ENCODE results near the gene NUDCD3.

Gene NUDCD3

GRCh38 chr7:44518761-44519160 is 28.3 kb upstream of the NUDCD3 start:
- in situ Hi-C loops (cut with MboI; ENCODE audit: low pct_unique_long_range_greater_than_20kb, low sequenced_read_pairs, unreplicated experiment), result no loop called here
- DNase-seq (ENCODE audit: low spot score), result no peak
- no peak for TF ChIP-seq CTCF (IDR thresholded peaks at IDR 0.05; ENCODE audit: extremely low read depth, insufficient read depth, missing control alignments)

DNA sequence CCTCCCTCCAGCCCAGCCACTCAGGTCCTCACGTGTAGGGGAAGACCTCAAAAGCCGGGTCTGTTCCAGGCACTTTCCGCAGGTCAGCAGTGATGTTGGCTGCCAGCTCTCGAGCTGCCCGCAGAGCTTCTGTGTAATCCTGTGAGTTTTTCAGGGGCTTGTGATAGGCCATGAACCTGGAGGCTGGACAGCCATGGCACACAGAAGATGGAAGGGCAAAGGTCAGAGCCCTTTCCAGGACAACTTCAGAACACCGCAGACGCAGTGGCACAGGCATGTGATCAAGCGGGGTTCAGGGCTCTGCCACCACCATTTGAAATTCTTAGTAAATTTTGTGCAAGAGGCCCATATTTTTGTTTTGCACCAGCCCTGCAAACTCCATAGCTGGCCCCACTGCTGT is 26.7 kb upstream of the NUDCD3 start:
- in situ Hi-C loops (cut with MboI; ENCODE audit: low pct_unique_long_range_greater_than_20kb, low sequenced_read_pairs, unreplicated experiment), result no loop called here
- no peak for TF ChIP-seq CTCF (IDR thresholded peaks at IDR 0.05; ENCODE audit: extremely low read depth, insufficient read depth, missing control alignments)
- DNase-seq (ENCODE audit: low spot score), result no peak

GRCh38 chr7:44515590-44516268 is 25.3 kb upstream of the NUDCD3 start:
- no peak for DNase-seq (ENCODE audit: low spot score)
- in situ Hi-C loops (cut with MboI; ENCODE audit: low pct_unique_long_range_greater_than_20kb, low sequenced_read_pairs, unreplicated experiment), result no loop called here
- no peak for TF ChIP-seq CTCF (IDR thresholded peaks at IDR 0.05; ENCODE audit: extremely low read depth, insufficient read depth, missing control alignments)

GRCh38 chr7:44512736-44513135 is 22.3 kb upstream of the NUDCD3 start:
- in situ Hi-C loops (cut with MboI; ENCODE audit: low pct_unique_long_range_greater_than_20kb, low sequenced_read_pairs, unreplicated experiment), result no loop called here
- no peak for DNase-seq (ENCODE audit: low spot score)
- TF ChIP-seq CTCF (IDR thresholded peaks at IDR 0.05; ENCODE audit: extremely low read depth, insufficient read depth, missing control alignments), result no peak

- in situ Hi-C loops (cut with MboI; ENCODE audit: low pct_unique_long_range_greater_than_20kb, low sequenced_read_pairs, unreplicated experiment), result no loop called here
Observed at GRCh38 chr7:44511863-44512468, 21.5 kb upstream of the NUDCD3 start.

DNA sequence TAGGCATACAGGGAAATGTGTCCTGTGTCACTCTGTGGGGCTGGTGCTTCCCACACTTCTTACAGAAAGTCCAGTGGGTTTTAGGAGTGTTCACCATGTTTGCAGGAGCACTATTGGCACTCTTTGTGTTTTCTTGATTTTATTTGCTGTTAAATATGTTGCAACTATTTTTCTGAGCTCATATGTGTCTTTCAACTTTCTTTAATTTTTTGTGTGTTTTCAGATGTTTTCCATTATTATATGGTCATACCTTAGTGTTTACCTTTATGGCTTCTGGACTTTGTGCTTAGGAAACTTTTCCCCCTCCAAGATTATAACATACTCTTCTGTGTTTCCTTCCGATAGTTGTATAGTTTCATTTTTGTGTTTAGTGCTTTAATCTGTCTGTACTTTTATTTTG is 20.8 kb upstream of the NUDCD3 start:
- TF ChIP-seq CTCF (IDR thresholded peaks at IDR 0.05; ENCODE audit: extremely low read depth, insufficient read depth, missing control alignments), result no peak
- in situ Hi-C loops (cut with MboI; ENCODE audit: low pct_unique_long_range_greater_than_20kb, low sequenced_read_pairs, unreplicated experiment), result no loop called here
- no peak for DNase-seq (ENCODE audit: low spot score)

More at GRCh38 chr7:44511863-44512468, 21.5 kb upstream of the NUDCD3 start:
- DNase-seq (ENCODE audit: low spot score), result no peak
- TF ChIP-seq CTCF (IDR thresholded peaks at IDR 0.05; ENCODE audit: extremely low read depth, insufficient read depth, missing control alignments), result no peak

Measured in GM13977 (cell line).